Measurements from ENCODE around the gene DDA1.

DNA sequence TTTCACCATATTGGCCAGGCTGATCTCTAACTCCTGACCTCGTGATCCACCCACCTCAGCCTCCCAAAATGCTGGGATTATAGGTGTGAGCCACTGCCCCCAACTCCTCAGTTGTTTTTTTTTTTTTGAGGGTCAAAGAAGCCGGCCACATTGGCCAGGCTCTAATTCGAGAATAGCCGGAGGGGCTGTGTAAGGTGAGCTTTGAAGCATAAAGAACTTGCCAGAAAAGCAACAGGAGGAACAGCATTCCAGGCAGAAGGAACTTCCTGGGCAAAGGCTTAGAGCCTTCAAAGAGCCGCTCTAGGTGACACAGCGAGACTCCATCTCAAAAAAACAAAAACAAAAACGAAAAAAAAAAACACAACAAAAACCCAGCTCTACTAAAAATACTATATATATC lies 43.3 kb upstream of the DDA1 start:
- TF ChIP-seq, protein P1, sequence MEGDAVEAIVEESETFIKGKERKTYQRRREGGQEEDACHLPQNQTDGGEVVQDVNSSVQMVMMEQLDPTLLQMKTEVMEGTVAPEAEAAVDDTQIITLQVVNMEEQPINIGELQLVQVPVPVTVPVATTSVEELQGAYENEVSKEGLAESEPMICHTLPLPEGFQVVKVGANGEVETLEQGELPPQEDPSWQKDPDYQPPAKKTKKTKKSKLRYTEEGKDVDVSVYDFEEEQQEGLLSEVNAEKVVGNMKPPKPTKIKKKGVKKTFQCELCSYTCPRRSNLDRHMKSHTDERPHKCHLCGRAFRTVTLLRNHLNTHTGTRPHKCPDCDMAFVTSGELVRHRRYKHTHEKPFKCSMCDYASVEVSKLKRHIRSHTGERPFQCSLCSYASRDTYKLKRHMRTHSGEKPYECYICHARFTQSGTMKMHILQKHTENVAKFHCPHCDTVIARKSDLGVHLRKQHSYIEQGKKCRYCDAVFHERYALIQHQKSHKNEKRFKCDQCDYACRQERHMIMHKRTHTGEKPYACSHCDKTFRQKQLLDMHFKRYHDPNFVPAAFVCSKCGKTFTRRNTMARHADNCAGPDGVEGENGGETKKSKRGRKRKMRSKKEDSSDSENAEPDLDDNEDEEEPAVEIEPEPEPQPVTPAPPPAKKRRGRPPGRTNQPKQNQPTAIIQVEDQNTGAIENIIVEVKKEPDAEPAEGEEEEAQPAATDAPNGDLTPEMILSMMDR (conservative IDR thresholded peaks at IDR 0.05), result no peak
- no peak for TF ChIP-seq EZH2 (IDR thresholded peaks at IDR 0.05; ENCODE audit: low read depth)

Measured in PC-9 (cell line).